ENCODE results near the gene CD83.
"Not testable (repeated sequence)": the region's sequence is repeated elsewhere in the genome, so short reads cannot be mapped to it uniquely, and the experiment has no call there.

The CD83 gene

DNA sequence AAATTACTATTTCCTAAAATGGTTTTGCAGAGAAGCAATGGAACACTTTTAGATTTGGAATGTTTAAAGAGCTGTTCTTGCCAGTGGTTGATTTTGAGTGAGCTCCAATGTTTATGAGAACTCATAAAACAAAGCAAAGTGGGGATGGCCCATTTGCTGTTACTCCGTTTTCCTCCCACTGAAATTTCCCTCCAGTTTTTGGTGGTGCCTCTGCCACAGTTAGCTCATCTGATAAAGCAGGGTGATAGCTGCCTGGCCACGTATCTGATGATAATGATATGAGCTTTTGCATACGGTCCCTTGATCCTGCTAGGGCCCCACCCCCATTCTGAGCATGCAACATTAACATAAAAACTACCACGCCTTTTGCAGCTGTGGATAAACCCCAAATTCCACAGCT is 10.4 kb downstream of the CD83 start:
- no peak for DNase-seq

GRCh38 chr6:14128746-14129145 is 11.2 kb downstream of the CD83 start:
- no peak for DNase-seq

- DNase-seq = no peak
Observed at GRCh38 chr6:14129575-14129974, 12.0 kb downstream of the CD83 start.

GRCh38 chr6:14130435-14131075 is 13.0 kb downstream of the CD83 start:
- no peak for DNase-seq

- DNase-seq = no peak
Observed at GRCh38 chr6:14131579-14131978, 14.0 kb downstream of the CD83 start.

DNA sequence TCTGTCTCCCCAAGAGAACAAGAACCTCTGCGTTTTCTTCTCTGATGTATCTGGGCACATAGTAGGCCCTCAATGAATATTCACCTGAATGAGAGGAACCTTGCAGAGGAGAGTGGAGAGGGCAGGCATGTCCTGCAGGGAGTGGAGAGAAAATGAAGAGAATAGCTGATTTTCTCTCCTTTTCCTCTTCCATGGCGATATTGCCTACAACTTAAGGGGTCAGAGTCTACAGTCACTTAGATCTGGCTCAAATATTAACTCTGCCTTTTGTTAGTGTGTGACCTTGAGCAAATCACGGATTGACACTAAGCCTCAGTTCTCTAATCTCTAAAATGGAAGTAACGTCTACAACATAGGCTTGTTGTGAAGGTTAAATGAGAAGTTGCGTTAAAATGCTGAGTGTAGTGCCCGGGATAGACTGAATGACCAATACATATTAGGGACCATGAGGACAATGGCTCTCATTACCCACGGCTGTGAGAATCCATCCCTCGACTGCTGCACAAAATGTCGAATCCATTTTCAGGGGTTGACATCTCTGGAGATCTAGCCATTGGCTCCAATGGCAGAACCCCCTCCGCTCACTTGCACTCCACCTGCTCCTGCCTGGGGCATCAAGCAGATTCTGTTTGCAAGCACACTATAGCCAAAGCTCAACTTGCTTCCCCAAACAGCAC is 14.8 kb downstream of the CD83 start:
- DNase-seq = no peak

DNA sequence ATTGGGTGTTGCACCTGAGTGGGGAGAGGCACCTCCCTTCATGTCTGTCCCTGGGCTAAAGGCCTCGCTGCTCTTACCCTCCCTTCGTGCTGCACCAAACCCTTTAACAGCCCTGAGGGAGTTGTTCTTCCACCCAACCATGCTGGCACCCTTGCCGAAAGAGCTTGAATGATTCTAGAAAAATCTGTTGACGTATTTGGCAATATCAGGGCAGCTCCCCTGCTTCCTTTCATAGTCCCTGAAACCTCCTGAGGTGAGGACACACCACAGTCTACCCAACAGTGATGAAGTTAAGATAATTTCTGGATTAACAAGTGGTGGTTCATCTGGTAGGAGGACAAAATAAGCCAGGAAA is 15.3 kb downstream of the CD83 start:
- DNase-seq = no peak

- no peak for DNase-seq
Observed at GRCh38 chr6:14134211-14134910, 16.8 kb downstream of the CD83 start.

DNA sequence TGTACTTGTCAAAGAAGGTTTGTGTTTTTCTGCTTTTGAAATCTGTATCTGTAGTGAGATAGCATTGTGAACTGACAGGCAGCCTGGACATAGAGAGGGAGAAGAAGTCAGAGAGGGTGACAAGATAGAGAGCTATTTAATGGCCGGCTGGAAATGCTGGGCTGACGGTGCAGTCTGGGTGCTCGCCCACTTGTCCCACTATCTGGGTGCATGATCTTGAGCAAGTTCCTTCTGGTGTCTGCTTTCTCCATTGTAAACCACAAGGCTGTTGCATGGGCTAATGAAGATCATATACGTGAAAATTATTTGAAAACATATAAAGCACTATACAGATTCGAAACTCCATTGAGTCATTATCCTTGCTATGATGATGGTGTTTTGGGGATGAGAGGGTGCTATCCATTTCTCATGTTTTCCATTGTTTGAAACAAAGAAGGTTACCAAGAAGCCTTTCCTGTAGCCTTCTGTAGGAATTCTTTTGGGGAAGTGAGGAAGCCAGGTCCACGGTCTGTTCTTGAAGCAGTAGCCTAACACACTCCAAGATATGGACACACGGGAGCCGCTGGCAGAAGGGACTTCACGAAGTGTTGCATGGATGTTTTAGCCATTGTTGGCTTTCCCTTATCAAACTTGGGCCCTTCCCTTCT is 18.4 kb downstream of the CD83 start:
- no peak for DNase-seq

GRCh38 chr6:14138701-14139215 is 21.2 kb downstream of the CD83 start:
- no peak for DNase-seq

DNA sequence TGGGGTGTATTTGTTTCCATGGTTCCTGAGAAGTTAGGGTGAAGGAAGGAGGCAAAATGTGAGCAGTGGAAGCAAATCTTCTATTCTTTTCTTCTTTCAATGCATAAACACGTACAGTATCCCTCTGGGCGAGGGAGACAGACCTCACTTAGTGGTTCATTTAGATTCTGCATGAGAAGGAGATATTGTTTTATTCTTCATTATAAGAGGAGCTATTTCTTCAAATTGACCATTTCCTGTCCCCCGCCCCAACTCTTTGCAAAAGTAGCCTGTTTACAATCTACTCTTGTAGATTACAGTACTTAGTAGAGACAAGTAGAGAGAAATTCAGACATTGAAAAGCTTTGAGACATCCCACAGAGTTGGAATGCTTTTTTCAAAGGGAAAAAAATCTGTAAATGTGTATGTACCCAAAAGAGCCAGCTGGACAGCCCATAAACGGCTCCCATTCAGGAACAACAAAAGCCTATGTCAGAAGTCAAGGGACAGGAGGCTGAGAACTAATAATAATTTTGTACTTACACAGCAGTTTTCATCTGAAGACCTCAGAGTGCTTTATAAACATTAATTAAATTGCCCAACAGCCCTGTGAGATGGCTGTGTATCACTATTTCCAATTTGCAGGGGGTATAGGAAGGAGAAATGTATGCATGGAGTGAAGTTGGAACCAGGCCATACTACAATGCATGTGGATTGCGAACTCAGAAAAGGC is 23.9 kb downstream of the CD83 start:
- DNase-seq = no peak

DNA sequence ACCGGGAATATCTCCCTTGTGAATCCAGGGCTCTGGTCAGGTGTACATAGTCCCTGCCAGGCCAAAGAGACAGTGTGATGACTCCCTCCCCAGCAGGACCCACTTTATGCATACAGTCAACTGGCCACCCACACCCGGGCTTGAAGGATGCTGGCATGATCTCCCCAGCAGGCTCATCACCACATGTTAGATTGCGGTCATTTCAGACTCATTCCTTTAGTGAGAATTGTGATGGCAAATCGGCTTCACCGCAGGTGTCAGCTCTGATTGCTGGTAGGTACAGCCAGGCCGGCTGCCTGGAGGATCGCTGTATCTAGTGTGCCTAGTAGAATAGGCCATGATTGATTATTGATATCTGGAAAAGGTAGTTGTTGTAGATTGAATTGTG is 24.5 kb downstream of the CD83 start:
- DNase-seq = no peak

GRCh38 chr6:14142511-14143223 is 25.1 kb downstream of the CD83 start:
- no peak for DNase-seq

DNA sequence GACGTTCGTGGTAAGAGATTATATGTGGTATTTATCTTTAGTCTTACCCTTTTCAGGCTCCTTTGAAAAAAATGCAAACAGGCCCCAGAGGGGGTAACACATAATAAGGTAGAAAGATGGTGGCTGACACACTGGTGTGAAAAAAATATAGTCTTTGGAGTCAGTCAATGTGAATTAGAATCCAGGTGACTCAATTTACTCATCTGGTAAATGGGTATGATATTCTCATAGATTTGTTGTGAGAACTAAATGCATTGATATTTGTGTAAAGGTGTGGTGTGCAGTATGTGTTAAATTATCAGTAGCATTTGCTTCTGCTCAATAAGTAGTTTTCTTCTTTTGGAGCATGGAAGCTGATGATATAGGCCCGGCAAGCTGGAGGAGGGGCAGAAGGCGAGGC is 25.7 kb downstream of the CD83 start:
- DNase-seq = no peak

DNA sequence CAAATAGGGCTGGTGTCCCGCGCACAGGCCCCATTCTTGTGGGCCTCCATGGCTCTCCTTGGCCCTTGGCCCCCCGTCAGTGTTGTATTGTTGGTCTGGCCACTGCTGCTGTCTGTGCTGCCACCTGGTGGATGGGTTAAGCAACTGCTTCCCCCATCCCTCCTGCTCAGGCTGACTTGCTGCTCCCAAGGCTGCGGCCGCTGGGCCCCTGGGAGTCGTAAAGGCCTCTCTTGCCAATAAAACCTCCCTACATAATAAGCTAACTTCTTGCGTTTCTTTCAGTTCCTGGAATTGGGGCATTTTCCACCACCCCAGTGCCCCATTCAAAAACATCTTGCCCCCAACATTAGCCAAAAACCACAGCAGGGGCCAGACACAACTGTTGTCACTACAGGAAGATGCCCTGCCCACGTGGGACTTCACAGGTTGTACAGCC is 27.1 kb downstream of the CD83 start:
- peak; percentile 86 for DNase-seq

- no peak for DNase-seq
Observed at GRCh38 chr6:14146506-14147096, 29.0 kb downstream of the CD83 start.

GRCh38 chr6:14147891-14148290 is 30.3 kb downstream of the CD83 start:
- no peak for DNase-seq

- no peak for DNase-seq
Observed at GRCh38 chr6:14148471-14148870, 30.9 kb downstream of the CD83 start.

DNA sequence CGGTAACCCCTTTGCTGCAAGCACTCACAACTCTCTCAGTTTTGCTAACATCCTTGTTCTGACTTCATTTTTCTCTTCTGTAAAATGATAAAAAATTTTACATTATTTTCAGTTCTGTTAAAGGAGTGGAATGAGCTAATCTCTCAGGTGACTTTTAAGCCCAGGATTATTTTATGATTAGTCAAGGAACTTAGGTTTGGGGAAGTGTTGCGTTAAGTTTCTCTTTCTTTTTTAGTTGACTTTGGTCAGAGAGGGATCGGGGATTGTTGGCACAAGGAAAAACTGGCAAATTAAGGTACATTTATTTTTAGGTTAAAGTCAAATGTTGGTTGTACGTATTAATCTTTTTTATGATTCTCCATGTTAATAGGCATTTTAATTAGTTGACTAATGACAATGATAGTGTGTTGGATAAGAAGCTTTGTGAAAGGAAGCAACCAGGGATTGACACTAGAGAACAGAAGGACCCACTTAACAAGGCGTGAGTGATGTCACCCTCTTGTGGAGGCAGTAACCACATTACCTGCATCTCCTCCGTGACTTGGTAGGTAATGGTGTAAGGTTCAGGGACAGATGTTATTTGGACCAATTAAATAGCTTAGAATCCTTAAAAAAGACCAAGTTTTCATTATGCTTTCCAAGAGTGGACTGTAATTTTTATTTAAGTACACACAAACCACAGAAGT is 31.6 kb downstream of the CD83 start:
- DNase-seq = no peak

DNA sequence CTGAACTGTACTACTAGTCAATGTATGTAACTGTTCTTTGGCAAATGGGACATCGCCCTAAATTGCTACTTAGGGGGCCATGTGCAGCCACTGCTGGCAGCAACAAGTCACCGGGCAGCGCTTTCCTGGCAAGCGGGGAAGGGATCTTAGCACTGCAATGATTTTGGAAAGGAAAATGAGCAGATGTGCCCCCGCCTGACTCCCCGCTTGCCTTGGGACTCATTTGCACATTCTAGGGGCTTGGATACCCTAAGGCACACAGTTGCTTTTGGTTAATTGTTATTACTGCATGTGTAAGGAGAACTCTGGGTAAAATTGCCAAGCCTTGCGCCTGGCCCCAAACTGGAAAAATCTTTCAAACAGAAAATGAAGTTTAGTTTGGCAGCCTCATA is 32.2 kb downstream of the CD83 start:
- no peak for DNase-seq

DNA sequence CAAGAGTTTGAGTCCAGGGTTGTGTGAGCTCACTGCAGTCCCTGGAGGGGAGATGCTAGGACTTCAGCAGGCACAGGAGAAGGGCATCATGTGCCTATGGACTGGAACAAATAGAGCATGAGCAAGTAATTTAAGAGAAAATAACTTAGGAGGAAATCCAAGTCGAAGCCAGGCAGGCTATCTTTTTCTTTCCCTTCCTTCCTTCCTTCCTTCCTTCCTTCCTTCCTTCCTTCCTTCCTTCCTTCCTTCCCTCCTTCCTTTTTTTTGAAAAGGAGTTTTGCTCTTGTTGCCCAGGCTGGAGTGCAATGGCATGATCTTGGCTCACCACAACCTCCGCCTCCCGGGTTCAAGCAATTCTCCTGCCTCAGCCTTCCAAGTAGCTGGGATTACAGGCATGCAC is 33.7 kb downstream of the CD83 start:
- DNase-seq = not testable (repeated sequence)
